DMS53 treated with DMSO at 0.1 percent for 48 hours (cell line): Measurements from ENCODE around the gene GRHPR.
A peak's percentile ranks its signal among the peaks of the same experiment; 100 is the strongest.
"Not testable (repeated sequence)": the region's sequence is repeated elsewhere in the genome, so short reads cannot be mapped to it uniquely, and the experiment has no call there.

Experiments used
- DNase-seq: peaks from one replicate; lab custom pipeline; 2025; ENCODE audit not compliant: unreplicated experiment; lab: John Stamatoyannopoulos, UW

The GRHPR gene

GRCh38 chr9:37474438-37474837 lies 51.9 kb downstream of the GRHPR start:
- DNase-seq: no peak

- no peak for DNase-seq
These were observed 54.4 kb downstream of the GRHPR start for GRCh38 chr9:37476930-37477329.

- not testable (repeated sequence) for DNase-seq
These were observed 54.9 kb downstream of the GRHPR start for GRCh38 chr9:37477443-37477842.

- DNase-seq: not testable (repeated sequence)
These were observed 55.6 kb downstream of the GRHPR start for GRCh38 chr9:37477987-37478619.

GRCh38 chr9:37480759-37481158 lies 58.3 kb downstream of the GRHPR start:
- no peak for DNase-seq

- peak; percentile 86 for DNase-seq
These were observed 63.1 kb downstream of the GRHPR start, which contains the start of gene POLR1E for GRCh38 chr9:37485389-37486255. TSS of gene POLR1E (plus strand) at chr9:37485948. CDS start at chr9:37486048, 100 bp downstream.

GRCh38 chr9:37486256-37486615 lies 63.7 kb downstream of the GRHPR start:
- DNase-seq: no peak
